CD4-positive, alpha-beta T cell (primary cell): Measurements from ENCODE around the gene MAP7D3. TPM values are rescaled to one million over a fixed set of nuclear protein-coding genes. Genes with fewer than 3 reads are reported as not detected.

ENCODE experiments used
- ATAC-seq: fragments of 200-7000 bp; cut with Tn5 transposase; one replicate; pipeline ENCODE4 v1.10.0; 2022; ENCODE audit warnings: mild to moderate bottlenecking; ENCODE audit not compliant: poor library complexity
- CTCF ChIA-PET: fragments of 350-600 bp; sonication (Branson Sonifier 250); formaldehyde crosslinking; loops from one replicate; lab custom pipeline; 2021; ENCODE audit warnings: antibody characterized with exemption, inconsistent platforms; lab: Charles Lee
- POLR2A ChIA-PET: fragments of 350-600 bp; sonication (Branson Sonifier 250); formaldehyde crosslinking; loops from one replicate; lab custom pipeline; 2021; ENCODE audit warnings: antibody characterized with exemption, inconsistent platforms; lab: Charles Lee
- DNase-seq, 14 experiments: peaks; one replicate each; pipeline ENCODE4 v3.0.0-alpha.2; 2013 to 2020; ENCODE audit warnings: mixed read lengths in 2 of 14
- H3K27ac ChIP-seq, 2 donors: one replicate each; pipeline versions ENCODE4 v1.5.1 to v1.7.0; 2013; ENCODE audit warnings: low read length in 2 of 2, low read depth in 1 of 2, mild to moderate bottlenecking in 1 of 2
- H3K27me3 ChIP-seq, 2 experiments: 1 replicate in 1 of 2; 2 replicates in 1 of 2; pipeline versions ENCODE4 v1.6.1 to v1.7.0; 2013; ENCODE audit warnings: low read length in 2 of 2, control low read depth in 1 of 2, mild to moderate bottlenecking in 1 of 2, moderate library complexity in 1 of 2; ENCODE audit not compliant: insufficient read depth in 2 of 2, control insufficient read depth in 1 of 2
- H3K36me3 ChIP-seq: one replicate; pipeline ENCODE4 v1.6.1; 2013; ENCODE audit warnings: low read length, control low read depth; ENCODE audit not compliant: insufficient read depth
- H3K4me1 ChIP-seq: one replicate; pipeline ENCODE4 v1.6.1; 2013; ENCODE audit warnings: low read length, control low read depth; ENCODE audit not compliant: insufficient read depth
- H3K4me3 ChIP-seq: one replicate; pipeline ENCODE4 v1.5.1; 2013; ENCODE audit warnings: mild to moderate bottlenecking, low read length, moderate library complexity
- H3K9me3 ChIP-seq, 2 experiments: 1 replicate in 1 of 2; 2 replicates in 1 of 2; pipeline versions ENCODE4 v1.6.1 to v1.7.0; 2013; ENCODE audit warnings: low read length in 2 of 2, mild to moderate bottlenecking in 2 of 2, control low read depth in 1 of 2, moderate library complexity in 1 of 2; ENCODE audit not compliant: control insufficient read depth in 1 of 2, insufficient read depth in 1 of 2
- H3K27ac Mint-ChIP-seq: one replicate; pipeline ENCODE4 v1.8.0; 2020; ENCODE audit warnings: mixed read lengths
- H3K27me3 Mint-ChIP-seq: one replicate; pipeline ENCODE4 v1.8.0; 2021; ENCODE audit warnings: mixed read lengths
- H3K36me3 Mint-ChIP-seq: one replicate; pipeline ENCODE4 v1.8.0; 2021; ENCODE audit warnings: low read depth, mixed read lengths
- H3K4me1 Mint-ChIP-seq: one replicate; pipeline ENCODE4 v1.8.0; 2021; ENCODE audit warnings: low read depth, mixed read lengths
- H3K4me3 Mint-ChIP-seq: one replicate; pipeline ENCODE4 v1.8.0; 2020; ENCODE audit warnings: mild to moderate bottlenecking, mixed read lengths
- H3K9me3 Mint-ChIP-seq: one replicate; pipeline ENCODE4 v1.8.0; 2020; ENCODE audit warnings: mixed read lengths
- intact Hi-C, 2 experiments: fragments of 100-400 bp; cut with DNase I in 1 of 2; cut with micrococcal nuclease in 1 of 2; formaldehyde crosslinking; loops; one replicate each; pipeline versions ENCODE4 v1.15.1 to v1.9.0; 2023 to 2025; cut with DNase I, micrococcal nuclease
- total RNA-seq, 174 experiments: library from RNA in 2 of 174; stranded (reverse) in 2 of 174; gene quantifications; one replicate each; pipeline ENCODE4 v1.2.3 and lab custom pipeline; 2021 to 2026
- TF ChIP-seq, protein P1 (sequence below): fragments of 200-600 bp; IDR thresholded peaks from one replicate; pipeline ENCODE4 v1.8.0; 2022; ENCODE audit warnings: antibody characterized with exemption, mild to moderate bottlenecking

The MAP7D3 gene
- total RNA-seq, 2 experiments from 2014 or later, result 3.2 to 3.7 TPM

DNA sequence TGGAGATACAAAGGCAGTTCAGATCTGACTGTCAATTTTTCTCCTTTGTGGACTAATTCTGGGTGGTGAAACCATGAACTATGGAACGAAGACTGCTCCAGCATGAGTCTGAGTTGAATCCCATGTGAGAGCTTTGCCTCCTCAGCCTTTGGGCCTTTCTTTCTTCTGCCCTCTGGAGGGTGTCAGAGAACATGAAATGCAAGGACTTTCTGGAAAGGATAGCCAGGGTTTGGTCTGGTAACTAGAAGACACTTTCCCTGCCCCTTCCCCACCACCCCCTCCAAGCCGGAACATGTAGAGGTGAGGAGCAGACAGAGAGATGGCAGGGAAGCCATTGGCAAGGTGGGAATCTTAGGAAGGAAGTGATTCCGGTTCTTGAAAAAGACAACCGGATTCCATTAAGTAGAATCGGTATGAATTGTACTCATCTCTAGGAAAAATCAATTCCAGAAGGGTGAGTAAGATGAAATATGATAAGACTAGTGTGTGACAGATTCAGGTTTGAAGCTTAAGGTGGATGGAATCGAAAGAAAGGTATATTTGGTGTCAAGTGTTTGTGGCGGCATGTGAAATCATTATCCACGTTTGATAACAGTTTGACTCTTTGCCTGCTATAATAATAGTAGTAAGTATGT, 84.9 kb downstream of the MAP7D3 start:
- intact Hi-C loops, result no loop called here
- DNase-seq, result peak in 2 of 14 experiments; percentile 9 to 11
- no peaks in the 10 kb centered on the region for H3K9me3 ChIP-seq

DNA sequence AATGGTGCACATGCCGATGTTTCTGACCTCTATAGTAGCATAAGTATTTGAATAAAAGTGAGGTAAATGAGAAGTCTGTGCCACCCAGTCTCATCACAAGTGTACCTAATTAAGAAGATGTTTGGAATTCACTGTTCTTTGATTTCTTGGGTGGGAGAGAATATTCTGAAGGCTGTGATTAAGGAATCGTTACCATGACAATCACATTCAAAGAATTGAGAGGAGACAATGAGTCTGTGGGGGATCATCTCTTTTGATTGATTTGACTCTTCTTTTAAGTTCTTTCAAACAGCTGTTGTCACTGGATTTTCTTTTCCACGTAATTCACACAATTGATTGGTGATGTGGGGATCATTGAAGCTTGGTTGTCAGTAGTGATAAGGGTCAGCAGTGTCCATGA, 85.8 kb downstream of the MAP7D3 start:
- H3K27ac ChIP-seq, result no peak overlapping the region
- Mint-ChIP-seq H3K27me3 (no peaks in the 10 kb centered on the region), H3K4me3 (no peak overlapping the region), H3K4me1 (peaks cover 12% of the 10 kb centered on the region), H3K27ac (no peak overlapping the region), H3K9me3 (no peaks in the 10 kb centered on the region), H3K36me3 (no peaks in the 10 kb centered on the region)
- intact Hi-C loops, result no loop called here
- CTCF ChIA-PET, result no interaction called here
- H3K4me1 ChIP-seq, result no peaks in the 10 kb centered on the region
- no peaks in the 10 kb centered on the region for H3K9me3 ChIP-seq
- H3K27me3 ChIP-seq, result no peaks in the 10 kb centered on the region
- TF ChIP-seq, protein P1, sequence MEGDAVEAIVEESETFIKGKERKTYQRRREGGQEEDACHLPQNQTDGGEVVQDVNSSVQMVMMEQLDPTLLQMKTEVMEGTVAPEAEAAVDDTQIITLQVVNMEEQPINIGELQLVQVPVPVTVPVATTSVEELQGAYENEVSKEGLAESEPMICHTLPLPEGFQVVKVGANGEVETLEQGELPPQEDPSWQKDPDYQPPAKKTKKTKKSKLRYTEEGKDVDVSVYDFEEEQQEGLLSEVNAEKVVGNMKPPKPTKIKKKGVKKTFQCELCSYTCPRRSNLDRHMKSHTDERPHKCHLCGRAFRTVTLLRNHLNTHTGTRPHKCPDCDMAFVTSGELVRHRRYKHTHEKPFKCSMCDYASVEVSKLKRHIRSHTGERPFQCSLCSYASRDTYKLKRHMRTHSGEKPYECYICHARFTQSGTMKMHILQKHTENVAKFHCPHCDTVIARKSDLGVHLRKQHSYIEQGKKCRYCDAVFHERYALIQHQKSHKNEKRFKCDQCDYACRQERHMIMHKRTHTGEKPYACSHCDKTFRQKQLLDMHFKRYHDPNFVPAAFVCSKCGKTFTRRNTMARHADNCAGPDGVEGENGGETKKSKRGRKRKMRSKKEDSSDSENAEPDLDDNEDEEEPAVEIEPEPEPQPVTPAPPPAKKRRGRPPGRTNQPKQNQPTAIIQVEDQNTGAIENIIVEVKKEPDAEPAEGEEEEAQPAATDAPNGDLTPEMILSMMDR, result no peak
- ATAC-seq (no peak), DNase-seq (no peak)
- H3K36me3 ChIP-seq, result no peaks in the 10 kb centered on the region
- POLR2A ChIA-PET, result no interaction called here
- H3K4me3 ChIP-seq, result no peak overlapping the region

More for the DNA sequence above, 84.9 kb downstream of the MAP7D3 start:
- Histone ChIP-seq H3K4me3 (no peak overlapping the region), H3K27me3 (no peaks in the 10 kb centered on the region), H3K36me3 (no peaks in the 10 kb centered on the region), H3K4me1 (no peaks in the 10 kb centered on the region), H3K27ac (no peak overlapping the region)
- Mint-ChIP-seq H3K27me3 (no peaks in the 10 kb centered on the region), H3K4me3 (no peak overlapping the region), H3K9me3 (no peaks in the 10 kb centered on the region), H3K27ac (no peak overlapping the region), H3K4me1 (peaks cover 12% of the 10 kb centered on the region), H3K36me3 (no peaks in the 10 kb centered on the region)
- ATAC-seq, result no peak
- TF ChIP-seq, protein P1, result no peak
- CTCF ChIA-PET, result no interaction called here
- POLR2A ChIA-PET, result no interaction called here

DNA sequence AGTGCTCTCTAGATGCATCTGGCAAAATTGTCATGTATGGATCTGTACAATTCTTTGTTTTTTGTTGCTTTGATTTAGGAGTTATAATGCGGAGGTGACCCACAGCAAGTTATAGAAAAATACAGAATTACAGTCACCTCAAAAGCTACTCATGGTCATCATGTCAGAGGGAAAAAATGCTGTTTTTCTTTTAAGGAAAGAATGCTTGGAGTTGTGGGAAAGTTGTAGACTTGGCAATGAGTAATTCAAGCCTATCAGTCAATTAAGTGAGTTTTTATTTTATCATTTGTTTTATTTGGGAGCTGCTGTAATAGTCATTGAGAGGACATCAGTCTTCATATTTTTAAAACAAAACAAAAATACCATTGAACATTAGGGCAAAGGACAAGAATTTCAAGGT, 87.5 kb downstream of the MAP7D3 start:
- intact Hi-C loops, result loop anchor here (1.0 to 5.0 kb wide), 2 partner anchors 104 to 135 kb away; no protein-coding TSS in a partner anchor
- ATAC-seq (no peak), DNase-seq (no peak)
- H3K9me3 ChIP-seq, result no peaks in the 10 kb centered on the region
- Mint-ChIP-seq H3K9me3 (no peaks in the 10 kb centered on the region), H3K27me3 (no peaks in the 10 kb centered on the region), H3K27ac (no peak overlapping the region), H3K4me1 (peaks cover 16% of the 10 kb centered on the region), H3K4me3 (no peak overlapping the region), H3K36me3 (no peaks in the 10 kb centered on the region)
- H3K36me3 ChIP-seq, result no peaks in the 10 kb centered on the region
- ChIA-PET POLR2A (interaction anchor here (1.4 kb wide), 1 partner anchor 135 kb away, joined by 6 read pairs; no protein-coding TSS in a partner anchor), CTCF (interaction anchor here (1.8 to 2.2 kb wide), 2 partner anchors 33 to 135 kb away, joined by 4 to 13 read pairs; no protein-coding TSS in a partner anchor)
- TF ChIP-seq, protein P1, result no peak
- no peak overlapping the region for H3K27ac ChIP-seq
- no peak overlapping the region for H3K4me3 ChIP-seq
- H3K27me3 ChIP-seq, result no peaks in the 10 kb centered on the region
- H3K4me1 ChIP-seq, result no peaks in the 10 kb centered on the region

Other genes with a start within 250 kb of the MAP7D3 start
- gene FHL1, start 103.9 kb downstream of the MAP7D3 start, total RNA-seq, result 10 to 100 TPM; 27.2 to 28.4 TPM
- gene ADGRG4, start 49.6 kb upstream of the MAP7D3 start, total RNA-seq, result not detected
- gene BRS3, start 236.5 kb upstream of the MAP7D3 start, total RNA-seq, result not detected
- 10 to 100 TPM; 28.3 to 31.1 TPM for gene HTATSF1, start 246.2 kb upstream of the MAP7D3 start, total RNA-seq